Measurements from ENCODE around the gene GFRA1.
"Not testable (repeated sequence)": the region's sequence is repeated elsewhere in the genome, so short reads cannot be mapped to it uniquely, and the experiment has no call there.

GFRA1 gene

GRCh38 chr10:116073510-116073909, 199.5 kb downstream of the GFRA1 start:
- no peak for DNase-seq (ENCODE audit: low read depth in 1 of 2, low spot score in 1 of 2)

GRCh38 chr10:116073001-116073400, 200.0 kb downstream of the GFRA1 start:
- no peak for DNase-seq (ENCODE audit: low read depth in 1 of 2, low spot score in 1 of 2)

- DNase-seq (ENCODE audit: low read depth in 1 of 2, low spot score in 1 of 2) = no peak
These were observed 201.4 kb downstream of the GFRA1 start for GRCh38 chr10:116071453-116072148.

- DNase-seq (ENCODE audit: low read depth in 1 of 2, low spot score in 1 of 2) = no peak
These were observed 202.2 kb downstream of the GFRA1 start for GRCh38 chr10:116070743-116071320.

GRCh38 chr10:116069856-116070255, 203.2 kb downstream of the GFRA1 start:
- DNase-seq (ENCODE audit: low read depth in 1 of 2, low spot score in 1 of 2) = no peak

GRCh38 chr10:116067825-116068224, 205.2 kb downstream of the GFRA1 start:
- DNase-seq (ENCODE audit: low read depth in 1 of 2, low spot score in 1 of 2) = no peak

- no peak for DNase-seq (ENCODE audit: low read depth in 1 of 2, low spot score in 1 of 2)
These were observed 209.9 kb downstream of the GFRA1 start for GRCh38 chr10:116063107-116063506.

- DNase-seq (ENCODE audit: low read depth in 1 of 2, low spot score in 1 of 2) = no peak
These were observed 212.1 kb downstream of the GFRA1 start for GRCh38 chr10:116060864-116061263.

GRCh38 chr10:116059320-116059719, 213.7 kb downstream of the GFRA1 start:
- DNase-seq (ENCODE audit: low read depth in 1 of 2, low spot score in 1 of 2) = no peak

- no peak for DNase-seq (ENCODE audit: low read depth in 1 of 2, low spot score in 1 of 2)
These were observed 216.3 kb downstream of the GFRA1 start for GRCh38 chr10:116056445-116057293.

- DNase-seq (ENCODE audit: low read depth in 1 of 2, low spot score in 1 of 2) = no peak
These were observed 217.1 kb downstream of the GFRA1 start for GRCh38 chr10:116055917-116056252.

- DNase-seq (ENCODE audit: low read depth in 1 of 2, low spot score in 1 of 2) = no peak
These were observed 217.6 kb downstream of the GFRA1 start for GRCh38 chr10:116055252-116055916.

- no peak for DNase-seq (ENCODE audit: low read depth in 1 of 2, low spot score in 1 of 2)
These were observed 219.1 kb downstream of the GFRA1 start for GRCh38 chr10:116053910-116054309.

GRCh38 chr10:116053009-116053730, 219.8 kb downstream of the GFRA1 start:
- DNase-seq (ENCODE audit: low read depth in 1 of 2, low spot score in 1 of 2) = not testable (repeated sequence)

- DNase-seq (ENCODE audit: low read depth in 1 of 2, low spot score in 1 of 2) = not testable (repeated sequence)
These were observed 220.5 kb downstream of the GFRA1 start for GRCh38 chr10:116052522-116052921.

GRCh38 chr10:116049974-116050304, 223.1 kb downstream of the GFRA1 start:
- DNase-seq (ENCODE audit: low read depth in 1 of 2, low spot score in 1 of 2) = no peak

- DNase-seq (ENCODE audit: low read depth in 1 of 2, low spot score in 1 of 2) = no peak
These were observed 223.6 kb downstream of the GFRA1 start for GRCh38 chr10:116049158-116049973.

GRCh38 chr10:116045366-116046356, 227.3 kb downstream of the GFRA1 start:
- DNase-seq (ENCODE audit: low read depth in 1 of 2, low spot score in 1 of 2) = no peak

- DNase-seq (ENCODE audit: low read depth in 1 of 2, low spot score in 1 of 2) = no peak
These were observed 228.2 kb downstream of the GFRA1 start for GRCh38 chr10:116044801-116045248.
